ENCODE results near the gene UNC13B.

DNA sequence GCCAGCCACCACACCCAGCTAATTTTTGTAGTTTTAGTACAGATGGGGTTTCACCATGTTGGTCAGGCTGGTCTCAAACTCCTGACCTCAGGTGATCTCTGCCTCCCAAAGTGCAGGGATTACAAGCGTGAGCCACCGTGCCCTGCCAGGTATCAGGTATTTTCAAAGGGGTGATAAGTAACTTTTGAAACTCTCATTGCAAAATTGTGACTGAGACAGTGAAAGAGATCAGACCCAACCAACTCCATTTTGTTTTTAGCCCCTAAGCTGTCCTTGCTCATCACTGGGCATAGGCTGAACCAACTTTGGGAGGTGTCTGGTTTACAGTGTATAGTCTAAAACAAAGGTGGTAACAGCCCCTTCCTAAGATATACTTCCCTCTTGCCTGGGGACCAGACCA lies 29.3 kb downstream of the UNC13B start:
- TF ChIP-seq, protein P1, sequence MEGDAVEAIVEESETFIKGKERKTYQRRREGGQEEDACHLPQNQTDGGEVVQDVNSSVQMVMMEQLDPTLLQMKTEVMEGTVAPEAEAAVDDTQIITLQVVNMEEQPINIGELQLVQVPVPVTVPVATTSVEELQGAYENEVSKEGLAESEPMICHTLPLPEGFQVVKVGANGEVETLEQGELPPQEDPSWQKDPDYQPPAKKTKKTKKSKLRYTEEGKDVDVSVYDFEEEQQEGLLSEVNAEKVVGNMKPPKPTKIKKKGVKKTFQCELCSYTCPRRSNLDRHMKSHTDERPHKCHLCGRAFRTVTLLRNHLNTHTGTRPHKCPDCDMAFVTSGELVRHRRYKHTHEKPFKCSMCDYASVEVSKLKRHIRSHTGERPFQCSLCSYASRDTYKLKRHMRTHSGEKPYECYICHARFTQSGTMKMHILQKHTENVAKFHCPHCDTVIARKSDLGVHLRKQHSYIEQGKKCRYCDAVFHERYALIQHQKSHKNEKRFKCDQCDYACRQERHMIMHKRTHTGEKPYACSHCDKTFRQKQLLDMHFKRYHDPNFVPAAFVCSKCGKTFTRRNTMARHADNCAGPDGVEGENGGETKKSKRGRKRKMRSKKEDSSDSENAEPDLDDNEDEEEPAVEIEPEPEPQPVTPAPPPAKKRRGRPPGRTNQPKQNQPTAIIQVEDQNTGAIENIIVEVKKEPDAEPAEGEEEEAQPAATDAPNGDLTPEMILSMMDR (IDR thresholded peaks at IDR 0.05; ENCODE audit: insufficient read depth, low read depth, low read length): no peak
- no peak for TF ChIP-seq EZH2 (IDR thresholded peaks at IDR 0.05; ENCODE audit: insufficient read depth, low read length)

Data from astrocyte (in vitro differentiated cells and primary cell).